H9 (cell line): ENCODE data around the gene RET. TPM values are rescaled to one million over a fixed set of nuclear protein-coding genes. Genes with fewer than 3 reads are reported as not detected.

Experiments used
- DNase-seq: peaks from one replicate; pipeline ENCODE4 v3.0.0-alpha.2; 2017
- H2AFZ ChIP-seq: one replicate; pipeline ENCODE4 v1.6.1; 2013; ENCODE audit warnings: mild to moderate bottlenecking, low read length, control low read depth, moderate library complexity
- H2AK5ac ChIP-seq: 2 replicates; pipeline ENCODE4 v1.6.1; 2013; ENCODE audit warnings: low read length, control low read depth, mixed read lengths; ENCODE audit not compliant: insufficient read length
- H2BK120ac ChIP-seq: one replicate; pipeline ENCODE4 v1.6.1; 2013; ENCODE audit warnings: low read depth, mild to moderate bottlenecking, low read length, control low read depth, inconsistent platforms; ENCODE audit not compliant: poor library complexity, severe bottlenecking
- H2BK12ac ChIP-seq: 2 replicates; pipeline ENCODE4 v1.6.1; 2013; ENCODE audit warnings: low read length, control low read depth, mixed read lengths, low read depth; ENCODE audit not compliant: insufficient read length
- H2BK15ac ChIP-seq: 2 replicates; pipeline ENCODE4 v1.6.1; 2013; ENCODE audit warnings: low read depth, low read length, control low read depth
- H2BK20ac ChIP-seq: one replicate; pipeline ENCODE4 v1.6.1; 2013; ENCODE audit warnings: low read depth, mild to moderate bottlenecking, low read length, control low read depth, inconsistent platforms; ENCODE audit not compliant: poor library complexity, severe bottlenecking
- H2BK5ac ChIP-seq: 2 replicates; pipeline ENCODE4 v1.6.1; 2013; ENCODE audit warnings: low read length, control low read depth, mixed read lengths; ENCODE audit not compliant: insufficient read length
- H3K14ac ChIP-seq: 2 replicates; pipeline ENCODE4 v1.6.1; 2013; ENCODE audit warnings: low read length, control low read depth; ENCODE audit not compliant: insufficient read depth
- H3K18ac ChIP-seq: 2 replicates; pipeline ENCODE4 v1.6.1; 2013; ENCODE audit warnings: low read depth, mild to moderate bottlenecking, mixed read lengths, low read length, control low read depth; ENCODE audit not compliant: insufficient read length
- H3K23ac ChIP-seq: 2 replicates; pipeline ENCODE4 v1.6.1; 2013; ENCODE audit warnings: low read length, control low read depth, mixed read lengths, low read depth; ENCODE audit not compliant: insufficient read length
- H3K23me2 ChIP-seq: 2 replicates; pipeline ENCODE4 v1.6.1; 2013; ENCODE audit warnings: low read depth, mild to moderate bottlenecking, mixed read lengths, low read length, control low read depth; ENCODE audit not compliant: insufficient read length, poor library complexity, severe bottlenecking
- H3K27ac ChIP-seq: 2 replicates; pipeline ENCODE4 v1.5.1; 2013; ENCODE audit warnings: low read length, control low read depth, mixed read lengths, low read depth; ENCODE audit not compliant: insufficient read length
- H3K27me3 ChIP-seq: 2 replicates; pipeline ENCODE4 v1.6.1; 2013; ENCODE audit warnings: low read length, control low read depth, inconsistent platforms; ENCODE audit not compliant: insufficient read depth
- H3K4ac ChIP-seq: 2 replicates; pipeline ENCODE4 v1.6.1; 2013; ENCODE audit warnings: low read depth, mild to moderate bottlenecking, control low read depth, inconsistent platforms, low read length, moderate library complexity
- H3K4me1 ChIP-seq: 2 replicates; pipeline ENCODE4 v1.6.1; 2013; ENCODE audit warnings: low read length, control low read depth, inconsistent platforms; ENCODE audit not compliant: insufficient read depth
- H3K4me2 ChIP-seq: 2 replicates; pipeline ENCODE4 v1.6.1; 2013; ENCODE audit warnings: low read length, control low read depth, mixed read lengths; ENCODE audit not compliant: insufficient read length, insufficient read depth
- H3K56ac ChIP-seq: 2 replicates; pipeline ENCODE4 v1.6.1; 2013; ENCODE audit warnings: low read depth, mild to moderate bottlenecking, mixed read lengths, low read length, control low read depth; ENCODE audit not compliant: insufficient read length
- H3K79me1 ChIP-seq: 2 replicates; pipeline ENCODE4 v1.6.1; 2013; ENCODE audit warnings: low read depth, mild to moderate bottlenecking, moderate library complexity, low read length, control low read depth, inconsistent platforms; ENCODE audit not compliant: insufficient read depth, poor library complexity, severe bottlenecking
- H3K79me2 ChIP-seq: 2 replicates; pipeline ENCODE4 v1.6.1; 2013; ENCODE audit warnings: low read length, control low read depth, inconsistent platforms; ENCODE audit not compliant: insufficient read depth
- H3K9ac ChIP-seq: 2 replicates; pipeline ENCODE4 v1.6.1; 2013; ENCODE audit warnings: low read length, control low read depth, mixed read lengths; ENCODE audit not compliant: insufficient read length; ENCODE audit errors: extremely low read depth
- H3K9me3 ChIP-seq: one replicate; pipeline ENCODE4 v1.6.1; 2013; ENCODE audit warnings: low read depth, low read length, inconsistent platforms; ENCODE audit not compliant: control insufficient read depth
- H3T11ph ChIP-seq: one replicate; pipeline ENCODE4 v1.6.1; 2013; ENCODE audit warnings: mild to moderate bottlenecking, low read length, control low read depth, inconsistent platforms
- H4K20me1 ChIP-seq: one replicate; pipeline ENCODE4 v1.6.1; 2013; ENCODE audit not compliant: control insufficient read depth, insufficient read length, insufficient read depth
- H4K5ac ChIP-seq: 2 replicates; pipeline ENCODE4 v1.6.1; 2013; ENCODE audit warnings: low read depth, mild to moderate bottlenecking, mixed read lengths, low read length, control low read depth; ENCODE audit not compliant: insufficient read length
- H4K8ac ChIP-seq: replicated peaks from 2 replicates; pipeline ENCODE4 v1.6.1; 2013; ENCODE audit warnings: low read length, control low read depth, mixed read lengths, low read depth; ENCODE audit not compliant: insufficient read length
- H4K91ac ChIP-seq: 2 replicates; pipeline ENCODE4 v1.6.1; 2013; ENCODE audit warnings: low read depth, mild to moderate bottlenecking, moderate library complexity, mixed read lengths, low read length, control low read depth; ENCODE audit not compliant: insufficient read length
- H3K27ac Mint-ChIP-seq, 3 experiments: 2 replicates in 2 of 3; 3 replicates in 1 of 3; pipeline ENCODE4 v1.8.0; 2020 to 2021; ENCODE audit warnings: mixed read lengths in 3 of 3, mild to moderate bottlenecking in 1 of 3, moderate library complexity in 1 of 3
- H3K27me3 Mint-ChIP-seq: 2 replicates; pipeline ENCODE4 v1.8.0; 2021; ENCODE audit warnings: low read depth, mild to moderate bottlenecking, moderate library complexity, mixed read lengths
- H3K36me3 Mint-ChIP-seq, 3 experiments: 2 replicates in 2 of 3; 3 replicates in 1 of 3; pipeline ENCODE4 v1.8.0; 2020 to 2021; ENCODE audit warnings: low read depth in 3 of 3, mixed read lengths in 3 of 3; ENCODE audit not compliant: insufficient read depth in 1 of 3
- H3K4me1 Mint-ChIP-seq, 2 experiments: 2 replicates each; pipeline ENCODE4 v1.8.0; 2020; ENCODE audit warnings: mixed read lengths in 2 of 2
- H3K4me3 Mint-ChIP-seq, 2 experiments: 2 replicates in 1 of 2; 3 replicates in 1 of 2; pipeline ENCODE4 v1.8.0; 2020 to 2021; ENCODE audit warnings: mild to moderate bottlenecking in 2 of 2, mixed read lengths in 2 of 2, moderate library complexity in 1 of 2
- H3K9me3 Mint-ChIP-seq, 2 experiments: 2 replicates in 1 of 2; 3 replicates in 1 of 2; pipeline ENCODE4 v1.8.0; 2020; ENCODE audit warnings: mild to moderate bottlenecking in 2 of 2, mixed read lengths in 2 of 2, moderate library complexity in 1 of 2
- CTCF ChIP-seq: fragments of 200-600 bp; sonication (generic); conservative IDR thresholded peaks from 3 replicates; pipeline ENCODE4 v1.8.0; 2021; ENCODE audit warnings: antibody characterized with exemption, mild to moderate bottlenecking
- WGBS: extraction: QIAGEN DNeasy Blood & Tissue Kit; methylation state at CpG from one replicate; pipeline ENCODE4 v1.1.7; 2013; ENCODE audit warnings: missing lambda C conversion rate, low lambda C conversion rate, mixed read lengths; ENCODE audit not compliant: insufficient read length; ENCODE audit errors: extremely low coverage; 5-methylcytosine and 5-hydroxymethylcytosine counted together
- total RNA-seq: library from RNA; stranded (reverse); gene quantifications from 2 replicates; pipeline ENCODE4 v1.2.1, GENCODE V29; 2021

Gene RET
- total RNA-seq, 1 experiment from 2014 or later = 12.2 TPM

DNA sequence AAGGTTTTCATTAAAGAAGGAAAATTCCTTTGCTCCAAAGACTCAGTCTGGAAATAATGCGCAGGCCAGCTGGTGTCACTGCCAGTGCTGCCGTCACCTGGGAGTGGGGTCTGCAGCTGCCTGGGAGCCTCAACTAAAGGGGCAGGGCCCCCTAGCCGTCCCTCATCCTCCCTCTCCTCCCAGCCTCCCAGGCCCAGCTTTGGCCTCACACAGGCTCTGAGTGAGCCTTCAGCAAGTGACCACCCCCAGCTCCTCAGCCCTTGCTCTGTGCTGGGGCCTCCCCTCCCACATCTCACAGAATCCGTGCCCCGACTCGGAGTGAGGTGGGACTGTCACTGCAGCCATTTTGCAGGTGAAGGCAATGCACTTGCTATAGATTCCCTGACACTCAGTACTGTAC, 11.1 kb upstream of the RET start:
- no peak overlapping the region for H3K23ac ChIP-seq
- no peak overlapping the region for H4K5ac ChIP-seq
- TF ChIP-seq CTCF = no peak
- no peak overlapping the region for H2BK120ac ChIP-seq
- no peaks in the 10 kb centered on the region for H3K36me3 Mint-ChIP-seq
- H3K23me2 ChIP-seq = no peaks in the 10 kb centered on the region
- H3K4me1 ChIP-seq = no peaks in the 10 kb centered on the region
- no peak overlapping the region for H3K18ac ChIP-seq
- no peak overlapping the region for H2AK5ac ChIP-seq
- H3K79me1 ChIP-seq = no peaks in the 10 kb centered on the region
- H4K91ac ChIP-seq = no peak overlapping the region
- H3K27ac ChIP-seq = no peak overlapping the region
- no peaks in the 10 kb centered on the region for H3K27me3 ChIP-seq
- no CpG with 5 or more reads among the region's 6 CpGs for WGBS
- no peak overlapping the region for H3T11ph ChIP-seq
- no peak overlapping the region for H2AFZ ChIP-seq
- H3K4me2 ChIP-seq = no peak overlapping the region
- H2BK12ac ChIP-seq = no peak overlapping the region
- H3K27me3 Mint-ChIP-seq = peaks cover 22% of the 10 kb centered on the region
- no peak overlapping the region for H2BK15ac ChIP-seq
- H3K14ac ChIP-seq = no peak overlapping the region; the same call in 1 of the 2 replicates
- H3K9ac ChIP-seq = no peak overlapping the region
- no peak overlapping the region for H4K8ac ChIP-seq
- H3K9me3 Mint-ChIP-seq = no peaks in the 10 kb centered on the region
- H3K4me3 Mint-ChIP-seq = no peak overlapping the region
- peaks cover 16 to 17% of the 10 kb centered on the region in 2 experiments for H3K4me1 Mint-ChIP-seq
- H3K4ac ChIP-seq = no peak overlapping the region
- no peak for DNase-seq
- H2BK20ac ChIP-seq = no peak overlapping the region
- H2BK5ac ChIP-seq = no peak overlapping the region
- no peaks in the 10 kb centered on the region for H3K9me3 ChIP-seq
- no peaks in the 10 kb centered on the region for H4K20me1 ChIP-seq
- H3K56ac ChIP-seq = no peak overlapping the region
- H3K79me2 ChIP-seq = no peaks in the 10 kb centered on the region
- no peak overlapping the region; a peak in 1 of 7 replicates for H3K27ac Mint-ChIP-seq
